Lung (tissue), 12 donors: Measurements from ENCODE around the gene RAP2B. TPM values are rescaled to one million over a fixed set of nuclear protein-coding genes. Genes with fewer than 3 reads are reported as not detected.

Source experiments
- ATAC-seq: fragments of 200-7000 bp; cut with Tn5 transposase; one replicate; pipeline ENCODE4 v1.9.1; 2020; ENCODE audit warnings: moderate number of reproducible peaks; ENCODE audit not compliant: insufficient read depth, low FRiP score
- DNase-seq, 3 donors: peaks; one replicate each; pipeline ENCODE4 v3.0.0-alpha.2; 2013 to 2017
- H3K27ac ChIP-seq, 2 donors: one replicate each; pipeline ENCODE4 v1.5.1; 2013; ENCODE audit warnings: mild to moderate bottlenecking in 2 of 2, moderate library complexity in 2 of 2, control low read depth in 1 of 2, inconsistent platforms in 1 of 2, low read depth in 1 of 2, low read length in 1 of 2
- H3K27me3 ChIP-seq, 3 donors: one replicate each; pipeline ENCODE4 v1.5.1; 2013; ENCODE audit warnings: low read length in 2 of 3; ENCODE audit not compliant: control insufficient read depth in 3 of 3, insufficient read depth in 3 of 3
- H3K36me3 ChIP-seq, 4 donors: one replicate each; pipeline ENCODE4 v1.5.1; 2013; ENCODE audit warnings: low read length in 4 of 4, mild to moderate bottlenecking in 1 of 4, moderate library complexity in 1 of 4; ENCODE audit not compliant: control insufficient read depth in 4 of 4, insufficient read depth in 4 of 4
- H3K4me1 ChIP-seq, 5 donors: one replicate each; pipeline ENCODE4 v1.5.1; 2013; ENCODE audit warnings: low read length in 5 of 5, mild to moderate bottlenecking in 2 of 5, moderate library complexity in 1 of 5; ENCODE audit not compliant: control insufficient read depth in 5 of 5, insufficient read depth in 5 of 5
- H3K4me3 ChIP-seq: one replicate; pipeline ENCODE4 v1.5.1; 2013; ENCODE audit warnings: mild to moderate bottlenecking, control low read depth, moderate library complexity
- H3K9ac ChIP-seq, 2 donors: one replicate each; pipeline ENCODE4 v1.5.1; 2013; ENCODE audit warnings: low read length in 2 of 2, control low read depth in 1 of 2; ENCODE audit not compliant: insufficient read depth in 1 of 2
- H3K9me3 ChIP-seq, 4 donors: one replicate each; pipeline ENCODE4 v1.5.1; 2013; ENCODE audit warnings: low read length in 3 of 4, mild to moderate bottlenecking in 1 of 4, moderate library complexity in 1 of 4; ENCODE audit not compliant: control insufficient read depth in 4 of 4, insufficient read depth in 3 of 4
- CTCF ChIP-seq: IDR thresholded peaks from 2 replicates; pipeline ENCODE4 v1.5.1; 2012; ENCODE audit warnings: mild to moderate bottlenecking; ENCODE audit errors: control extremely low read depth, extremely low read depth
- WGBS, 2 donors: extraction: QIAGEN DNeasy Blood & Tissue Kit; methylation state at CpG; one replicate each; pipeline ENCODE4 v1.1.7; 2013; 5-methylcytosine and 5-hydroxymethylcytosine counted together
- polyA plus RNA-seq, 2 donors: library from polyadenylated mRNA; stranded (reverse); fragments of 200-250 nt; gene quantifications; one replicate each; pipeline ENCODE4 v1.2.1, GENCODE V29; 2013
- total RNA-seq, 2 donors: library from RNA; depleted of rRNA in 1 of 2; stranded (reverse); fragments of >200 nt in 1 of 2; gene quantifications; one replicate each; pipeline ENCODE4 v1.2.1, GENCODE V29; 2014 to 2021
- donor health status: control.
- donor health status: control.
- donor health status: Bipolar disorder and iron deficiency.
- donor health status: healthy.
- donor health status: DM: yes; HTN: yes; CAD: no.

Gene RAP2B
- total and polyA plus RNA-seq, 4 donors = 7.4 to 23.8 (median 15.7) TPM

GRCh38 chr3:153115326-153115725, 46.7 kb upstream of the RAP2B start:
- Histone ChIP-seq H3K27me3 (no peaks in the 10 kb centered on the region), H3K9me3 (no peaks in the 10 kb centered on the region), H3K9ac (no peak overlapping the region), H3K36me3 (no peaks in the 10 kb centered on the region), H3K4me1 (no peaks in the 10 kb centered on the region), H3K27ac (no peak overlapping the region), H3K4me3 (no peak overlapping the region)
- ATAC-seq (no peak), DNase-seq (no peak)
- WGBS, 2 donors = 85 to 90% methylated on average over 4 of the region's 4 CpGs
- no peak for TF ChIP-seq CTCF

- H3K9me3 ChIP-seq = no peaks in the 10 kb centered on the region
- no peaks in the 10 kb centered on the region for H3K36me3 ChIP-seq
- 92 to 94% methylated on average over 1 of the region's 1 CpG for WGBS, 2 donors
- no peak for ATAC-seq
- H3K4me3 ChIP-seq = no peak overlapping the region
- no peak overlapping the region for H3K9ac ChIP-seq
- H3K27ac ChIP-seq = no peak overlapping the region
- no peaks in the 10 kb centered on the region for H3K27me3 ChIP-seq
- no peak for TF ChIP-seq CTCF
- no peaks in the 10 kb centered on the region for H3K4me1 ChIP-seq
- no peak for DNase-seq
Measured at GRCh38 chr3:153127788-153128187, 34.2 kb upstream of the RAP2B start.

GRCh38 chr3:153129426-153129825, 32.6 kb upstream of the RAP2B start:
- WGBS, 2 donors = 90% methylated on average over 11 of the region's 11 CpGs
- H3K4me1 ChIP-seq = no peaks in the 10 kb centered on the region
- no peaks in the 10 kb centered on the region for H3K36me3 ChIP-seq
- no peaks in the 10 kb centered on the region for H3K9me3 ChIP-seq
- H3K9ac ChIP-seq = no peak overlapping the region
- DNase-seq (no peak), ATAC-seq (no peak)
- H3K27ac ChIP-seq = no peak overlapping the region
- H3K27me3 ChIP-seq = peaks cover 0 to under 1% (median 0%) of the 10 kb centered on the region in 3 donors
- no peak overlapping the region for H3K4me3 ChIP-seq
- no peak for TF ChIP-seq CTCF

- TF ChIP-seq CTCF = no peak
Measured at GRCh38 chr3:153129866-153130265, 32.2 kb upstream of the RAP2B start.

More at GRCh38 chr3:153129866-153130265, 32.2 kb upstream of the RAP2B start:
- H3K27ac ChIP-seq = no peak overlapping the region
- WGBS, 2 donors = 95 to 97% methylated on average over 3 of the region's 3 CpGs
- DNase-seq = no peak
- ATAC-seq = no peak
- H3K9ac ChIP-seq = no peak overlapping the region
- no peak overlapping the region for H3K4me3 ChIP-seq
- H3K9me3 ChIP-seq = no peaks in the 10 kb centered on the region
- peaks cover 0 to 5% (median 0%) of the 10 kb centered on the region in 3 donors for H3K27me3 ChIP-seq
- no peaks in the 10 kb centered on the region for H3K4me1 ChIP-seq
- no peaks in the 10 kb centered on the region for H3K36me3 ChIP-seq
